Smooth muscle cell (in vitro differentiated cells): ENCODE results near the gene UBQLN4. TPM values are rescaled to one million over a fixed set of nuclear protein-coding genes. Genes with fewer than 3 reads are reported as not detected.

Experiments used
- DNase-seq: peaks from one replicate; lab custom pipeline; 2025; ENCODE audit not compliant: unreplicated experiment; lab: John Stamatoyannopoulos, UW
- H2AFZ ChIP-seq: fragments of 200-600 bp; sonication (generic); 2 replicates; pipeline ENCODE4 v1.6.0; 2016; ENCODE audit warnings: antibody characterized with exemption, low read depth, mild to moderate bottlenecking
- H3F3A ChIP-seq: fragments of 200-600 bp; sonication (generic); 2 replicates; pipeline ENCODE4 v1.6.0; 2017; ENCODE audit warnings: antibody characterized with exemption, low read depth
- H3K27ac ChIP-seq: fragments of 200-600 bp; sonication (generic); 2 replicates; pipeline ENCODE4 v1.5.1; 2016; ENCODE audit warnings: low read depth, mild to moderate bottlenecking
- H3K27me3 ChIP-seq: fragments of 200-600 bp; sonication (generic); 2 replicates; pipeline ENCODE4 v1.6.1; 2016; ENCODE audit warnings: low read depth, mild to moderate bottlenecking
- H3K36me3 ChIP-seq: fragments of 200-600 bp; sonication (generic); 2 replicates; pipeline ENCODE4 v1.5.1; 2016; ENCODE audit warnings: low read depth
- H3K4me1 ChIP-seq: fragments of 200-600 bp; sonication (generic); 2 replicates; pipeline ENCODE4 v1.5.1; 2016; ENCODE audit warnings: low read depth
- H3K4me2 ChIP-seq: fragments of 200-600 bp; sonication (generic); 2 replicates; pipeline ENCODE4 v1.6.0; 2016; ENCODE audit warnings: mild to moderate bottlenecking
- H3K4me3 ChIP-seq: fragments of 200-600 bp; sonication (generic); 2 replicates; pipeline ENCODE4 v1.5.1; 2016; ENCODE audit warnings: mild to moderate bottlenecking
- H3K79me2 ChIP-seq: fragments of 200-600 bp; sonication (generic); 2 replicates; pipeline ENCODE4 v1.6.0; 2016; ENCODE audit warnings: low read depth, mild to moderate bottlenecking
- H3K9ac ChIP-seq: fragments of 200-600 bp; sonication (generic); 2 replicates; pipeline ENCODE4 v1.6.0; 2016; ENCODE audit warnings: low read depth
- H3K9me3 ChIP-seq: fragments of 200-600 bp; sonication (generic); replicated peaks from 2 replicates; pipeline ENCODE4 v1.5.1; 2016; ENCODE audit warnings: low read depth
- H4K20me1 ChIP-seq: fragments of 200-600 bp; sonication (generic); 2 replicates; pipeline ENCODE4 v1.6.0; 2016; ENCODE audit warnings: low read depth
- WGBS: methylation state at CpG from one replicate; pipeline ENCODE4 v1.1.7; 2016; ENCODE audit warnings: low lambda C conversion rate; 5-methylcytosine and 5-hydroxymethylcytosine counted together
- polyA plus RNA-seq: library from polyadenylated mRNA; unstranded; fragments of >200 nt; fragmentation: Nextera tagmentation; extraction: Ambion mirVana; gene quantifications from 2 replicates; pipeline ENCODE4 v1.2.1, GENCODE V29; 2016
- total RNA-seq: library from RNA; depleted of rRNA; stranded (reverse); fragments of >200 nt; gene quantifications from 2 replicates; pipeline ENCODE4 v1.2.3, GENCODE V29; 2014
- TF ChIP-seq, protein P1 (sequence below): fragments of 200-600 bp; sonication (generic); IDR thresholded peaks from 2 replicates; pipeline ENCODE4 v1.5.1; 2017; ENCODE audit warnings: borderline replicate concordance, mild to moderate bottlenecking, antibody characterized with exemption; ENCODE audit not compliant: insufficient read depth, poor library complexity, severe bottlenecking

The UBQLN4 gene
- total and polyA plus RNA-seq, 2 experiments from 2014 or later, result 18.1 to 19.4 TPM

DNA sequence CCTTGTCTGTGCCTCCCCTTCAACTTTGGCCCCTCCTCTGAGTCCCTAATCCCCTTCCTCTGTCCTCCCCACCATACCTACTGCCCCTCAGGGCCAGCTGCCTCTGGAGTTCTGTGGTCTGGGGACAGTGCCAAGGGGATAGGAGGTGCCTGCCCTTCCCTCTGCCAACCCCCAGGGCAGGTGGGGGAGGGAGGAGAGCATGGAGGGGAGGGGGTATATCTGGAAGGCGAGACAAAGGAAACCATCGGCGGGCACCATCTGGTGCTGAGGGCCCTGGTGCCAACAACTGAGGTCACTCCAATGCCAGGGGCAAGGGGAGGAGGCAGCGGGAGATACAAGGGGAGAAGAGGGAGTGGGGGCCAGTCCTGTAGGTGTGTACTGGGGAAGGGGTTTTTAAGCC, 16.9 kb upstream of the UBQLN4 start:
- 89% methylated on average over 4 of the region's 4 CpGs for WGBS

DNA sequence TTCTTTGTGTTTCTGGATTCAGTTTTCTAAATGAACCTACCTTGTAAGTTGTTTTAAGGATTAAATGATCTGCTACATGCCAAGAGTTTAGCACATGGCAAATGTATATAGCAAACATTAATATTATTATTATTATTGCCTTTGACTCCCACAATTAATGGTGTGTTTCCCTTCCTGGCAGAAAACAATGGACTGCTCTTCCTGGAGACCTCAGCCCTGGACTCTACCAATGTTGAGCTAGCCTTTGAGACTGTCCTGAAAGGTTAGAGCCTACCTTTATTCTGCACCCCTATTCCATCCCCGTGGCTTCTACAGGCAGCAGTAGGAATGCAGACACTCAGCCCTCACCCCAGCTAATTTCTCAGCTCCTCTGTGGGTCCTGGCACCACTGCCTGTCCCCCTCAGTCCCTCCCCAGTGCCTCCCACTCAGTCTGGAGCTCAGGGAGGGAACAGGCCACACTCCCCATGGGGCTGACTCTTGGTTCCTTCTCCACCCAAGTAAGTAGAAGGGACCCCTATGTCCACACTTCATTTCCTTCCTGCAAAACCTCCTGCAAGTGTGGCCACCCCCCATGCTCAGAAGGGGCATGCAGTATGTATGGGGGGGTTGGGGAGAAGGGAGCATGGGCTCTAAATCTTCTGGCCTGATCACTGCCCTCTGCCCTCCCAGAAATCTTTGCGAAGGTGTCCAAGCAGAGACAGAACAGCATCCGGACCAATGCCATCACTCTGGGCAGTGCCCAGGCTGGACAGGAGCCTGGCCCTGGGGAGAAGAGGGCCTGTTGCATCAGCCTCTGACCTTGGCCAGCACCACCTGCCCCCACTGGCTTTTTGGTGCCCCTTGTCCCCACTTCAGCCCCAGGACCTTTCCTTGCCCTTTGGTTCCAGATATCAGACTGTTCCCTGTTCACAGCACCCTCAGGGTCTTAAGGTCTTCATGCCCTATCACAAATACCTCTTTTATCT, 16.2 kb upstream of the UBQLN4 start:
- Histone ChIP-seq H3K9ac (no peak overlapping the region), H3K27ac (no peak overlapping the region), H3K36me3 (no peaks in the 10 kb centered on the region), H3K79me2 (no peaks in the 10 kb centered on the region), H3K27me3 (no peaks in the 10 kb centered on the region), H3K4me3 (no peak overlapping the region), H3K4me1 (peaks cover 40% of the 10 kb centered on the region), H3F3A (peaks cover 10% of the 10 kb centered on the region), H3K4me2 (no peak overlapping the region), H3K9me3 (no peaks in the 10 kb centered on the region), H2AFZ (no peak overlapping the region), H4K20me1 (peaks cover 23% of the 10 kb centered on the region)
- TF ChIP-seq, protein P1, sequence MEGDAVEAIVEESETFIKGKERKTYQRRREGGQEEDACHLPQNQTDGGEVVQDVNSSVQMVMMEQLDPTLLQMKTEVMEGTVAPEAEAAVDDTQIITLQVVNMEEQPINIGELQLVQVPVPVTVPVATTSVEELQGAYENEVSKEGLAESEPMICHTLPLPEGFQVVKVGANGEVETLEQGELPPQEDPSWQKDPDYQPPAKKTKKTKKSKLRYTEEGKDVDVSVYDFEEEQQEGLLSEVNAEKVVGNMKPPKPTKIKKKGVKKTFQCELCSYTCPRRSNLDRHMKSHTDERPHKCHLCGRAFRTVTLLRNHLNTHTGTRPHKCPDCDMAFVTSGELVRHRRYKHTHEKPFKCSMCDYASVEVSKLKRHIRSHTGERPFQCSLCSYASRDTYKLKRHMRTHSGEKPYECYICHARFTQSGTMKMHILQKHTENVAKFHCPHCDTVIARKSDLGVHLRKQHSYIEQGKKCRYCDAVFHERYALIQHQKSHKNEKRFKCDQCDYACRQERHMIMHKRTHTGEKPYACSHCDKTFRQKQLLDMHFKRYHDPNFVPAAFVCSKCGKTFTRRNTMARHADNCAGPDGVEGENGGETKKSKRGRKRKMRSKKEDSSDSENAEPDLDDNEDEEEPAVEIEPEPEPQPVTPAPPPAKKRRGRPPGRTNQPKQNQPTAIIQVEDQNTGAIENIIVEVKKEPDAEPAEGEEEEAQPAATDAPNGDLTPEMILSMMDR, result no peak
- no peak for DNase-seq
- WGBS, result 100% methylated on average over 3 of the region's 3 CpGs

More for the DNA sequence above, 16.9 kb upstream of the UBQLN4 start:
- Histone ChIP-seq H2AFZ (no peak overlapping the region), H3F3A (peaks cover 14% of the 10 kb centered on the region), H3K4me1 (peaks cover 47% of the 10 kb centered on the region), H3K79me2 (peaks cover 5% of the 10 kb centered on the region), H3K9me3 (no peaks in the 10 kb centered on the region), H3K4me3 (no peak overlapping the region), H3K36me3 (no peaks in the 10 kb centered on the region), H4K20me1 (peaks cover 31% of the 10 kb centered on the region), H3K27ac (no peak overlapping the region), H3K9ac (no peak overlapping the region), H3K27me3 (no peaks in the 10 kb centered on the region), H3K4me2 (no peak overlapping the region)
- TF ChIP-seq, protein P1, result no peak
- no peak for DNase-seq

DNA sequence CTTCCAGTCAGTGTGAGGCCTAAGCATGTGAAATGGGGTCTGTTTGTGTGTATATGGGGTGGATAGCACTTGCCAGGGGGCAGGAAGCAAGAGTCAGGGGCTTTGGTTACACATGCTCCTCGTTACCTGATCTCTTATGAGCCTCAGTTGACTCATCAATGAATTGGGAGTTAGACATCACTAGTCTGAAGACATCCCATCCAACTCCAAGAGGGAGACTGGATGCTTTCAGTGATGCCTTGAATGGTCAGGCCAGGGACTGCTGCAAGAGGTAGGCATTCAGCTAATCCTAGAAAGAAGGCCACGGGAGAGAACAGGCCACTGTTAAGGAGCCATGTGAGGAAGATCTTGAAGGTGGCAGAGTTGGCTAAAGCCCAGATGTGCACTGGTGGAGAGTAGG, 13.7 kb upstream of the UBQLN4 start:
- Histone ChIP-seq H3K9ac (no peak overlapping the region), H3F3A (no peaks in the 10 kb centered on the region), H3K79me2 (no peaks in the 10 kb centered on the region), H3K4me3 (no peak overlapping the region), H3K36me3 (no peaks in the 10 kb centered on the region), H3K9me3 (no peaks in the 10 kb centered on the region), H3K27ac (no peak overlapping the region), H3K27me3 (no peaks in the 10 kb centered on the region), H4K20me1 (peaks cover 2% of the 10 kb centered on the region), H3K4me2 (no peak overlapping the region), H3K4me1 (peaks cover 15% of the 10 kb centered on the region), H2AFZ (no peak overlapping the region)
- DNase-seq, result no peak
- TF ChIP-seq, protein P1, result no peak
- 87% methylated on average over 2 of the region's 2 CpGs for WGBS
